Stimulated activated CD4-positive, alpha-beta T cell treated with anti-CD3 and anti-CD28 coated beads, Interleukin-1b, Interleukin-23, amount 100 ng/mL, for 24 hours (primary cell): Measurements from ENCODE around the gene AZIN2.
"Not testable (repeated sequence)": the region's sequence is repeated elsewhere in the genome, so short reads cannot be mapped to it uniquely, and the experiment has no call there.

ENCODE experiments used
- DNase-seq, 4 experiments: peaks; one replicate each; pipeline ENCODE4 v3.0.0-alpha.2; 2020; ENCODE audit warnings: low read depth in 4 of 4, low spot score in 1 of 4

AZIN2 gene

GRCh38 chr1:33080885-33081553 lies at the start of gene AZIN2:
Gene AZIN2, plus strand, starts transcription at chr1:33081153. Its CDS starts 1,097 bp downstream, at chr1:33082250.
- DNase-seq: peak; percentile 93 to 98 (median 98)

DNA sequence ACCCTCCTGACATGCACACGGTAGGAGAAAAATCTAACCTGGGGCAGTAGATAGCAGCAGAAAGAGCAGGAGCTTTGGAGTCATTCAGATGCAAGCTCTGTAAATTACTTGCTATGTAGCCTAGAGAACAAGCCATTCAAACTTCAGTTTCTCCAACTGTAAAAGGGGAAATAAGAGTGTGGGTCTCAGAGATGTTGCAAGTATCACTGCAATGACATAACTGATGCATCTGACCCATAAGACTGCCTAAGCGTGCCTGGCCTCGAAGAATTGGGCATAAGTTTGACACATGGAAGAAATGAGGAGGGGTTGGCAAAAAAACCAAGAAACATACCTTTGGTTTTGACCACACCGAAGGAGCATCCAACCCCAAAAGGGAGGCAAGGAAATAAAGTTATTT lies 49.4 kb upstream of the AZIN2 start:
- DNase-seq: no peak

GRCh38 chr1:33032126-33032869 lies 48.7 kb upstream of the AZIN2 start:
- no peak for DNase-seq

DNA sequence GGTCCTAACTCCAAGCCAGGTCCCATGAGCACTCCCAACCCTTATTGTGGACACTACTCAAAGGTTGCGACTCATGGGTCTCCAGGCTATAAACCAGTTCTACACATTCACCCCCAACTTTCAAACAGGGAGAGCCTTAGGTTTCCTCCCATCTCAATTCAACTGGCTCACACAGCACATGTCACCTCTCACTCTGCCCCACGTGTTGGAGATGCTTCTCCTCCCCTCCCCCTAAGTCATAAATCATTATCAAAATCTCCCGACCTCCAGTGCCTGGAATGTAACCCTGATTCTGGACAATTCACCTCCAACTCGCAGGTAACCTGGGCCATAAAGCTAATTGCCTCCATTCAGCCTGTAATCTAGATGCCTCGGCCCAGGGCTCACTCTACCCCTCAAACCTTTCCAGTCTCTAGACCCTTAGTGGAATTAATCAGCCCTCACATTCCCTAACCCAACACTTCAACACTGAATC lies 44.9 kb upstream of the AZIN2 start:
- DNase-seq: no peak

DNA sequence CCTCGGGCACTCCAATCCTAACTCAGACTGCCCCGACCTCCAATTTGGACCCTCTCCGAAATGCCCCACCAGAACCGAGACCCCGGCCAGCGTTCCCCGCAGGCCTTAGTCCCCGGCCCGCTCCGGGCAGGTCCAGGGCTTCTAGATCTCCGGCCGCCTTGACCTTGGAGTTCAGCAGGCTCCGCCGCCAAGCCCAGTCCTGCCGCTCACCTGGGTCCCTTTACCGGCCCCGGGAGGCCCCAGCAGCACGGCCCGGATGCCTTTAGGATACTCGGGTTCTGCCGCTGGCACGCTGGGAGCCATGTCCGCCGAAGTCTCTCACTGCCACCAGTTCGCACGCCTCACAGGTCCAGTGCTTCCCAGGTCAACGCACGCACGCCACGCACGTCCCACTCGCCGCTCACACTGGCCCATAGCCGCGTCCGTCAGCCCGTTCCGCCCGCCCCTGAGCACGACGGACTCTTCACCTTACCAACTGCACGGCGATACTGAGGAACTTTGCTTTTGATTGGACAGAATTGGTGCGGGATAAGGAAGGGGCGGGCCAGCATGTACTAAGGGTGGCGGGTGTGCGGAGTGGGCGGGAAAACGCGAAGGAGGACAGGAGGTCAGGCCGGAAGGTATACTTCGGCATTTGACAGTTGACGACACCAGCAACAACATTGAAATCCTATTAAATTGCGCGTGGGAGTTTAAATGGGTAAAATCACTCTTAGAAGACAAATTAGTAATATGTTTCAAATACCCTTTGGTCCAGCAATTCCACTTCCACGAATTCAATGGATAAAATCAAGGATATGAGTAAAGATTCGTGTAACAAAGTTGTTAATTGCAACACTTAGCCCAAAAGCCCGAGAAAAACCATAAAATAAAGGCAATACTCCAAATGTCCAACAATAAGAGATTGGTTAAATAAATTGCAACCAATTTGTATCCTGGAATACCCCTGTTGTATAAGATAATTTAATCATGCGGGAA lies 44.1 kb upstream of the AZIN2 start, which contains the start of gene AK2:
Gene AK2, minus strand, starts transcription at position 358 of the 978 bp plus-strand sequence. Its CDS starts 55 bp downstream, at position 303.
- DNase-seq: peak; percentile 76 to 93 (median 82)

GRCh38 chr1:33039840-33040239 lies 41.1 kb upstream of the AZIN2 start:
- no peak for DNase-seq

- DNase-seq: no peak
Measured at GRCh38 chr1:33041026-33041425, 39.9 kb upstream of the AZIN2 start.

GRCh38 chr1:33042831-33043230 lies 38.1 kb upstream of the AZIN2 start:
- no peak for DNase-seq

- no peak for DNase-seq
Measured at GRCh38 chr1:33043267-33044092, 37.5 kb upstream of the AZIN2 start.

DNA sequence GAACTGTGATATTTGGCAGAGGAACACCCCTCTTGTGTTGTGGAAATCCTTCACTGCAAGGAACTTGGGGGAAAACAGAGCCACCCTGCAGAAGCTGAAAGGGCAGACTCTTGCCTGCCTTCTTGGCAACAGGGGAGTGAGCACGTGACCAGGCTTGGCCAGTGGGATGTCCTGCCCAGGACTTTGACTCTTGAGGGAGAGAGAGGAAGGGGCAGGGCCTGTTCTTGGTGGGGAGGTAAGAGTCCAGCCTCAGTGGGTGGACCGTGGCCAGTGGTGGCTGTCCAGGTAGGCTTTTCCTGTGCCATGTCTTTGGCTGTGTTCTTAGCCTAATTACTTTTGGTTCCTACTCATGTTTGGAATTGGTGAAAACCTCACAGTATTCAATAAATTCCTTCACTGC lies 35.7 kb upstream of the AZIN2 start:
- DNase-seq: no peak

GRCh38 chr1:33045814-33046213 lies 35.1 kb upstream of the AZIN2 start:
- no peak for DNase-seq

- DNase-seq: not testable (repeated sequence)
Measured at GRCh38 chr1:33046234-33046633, 34.7 kb upstream of the AZIN2 start.

DNA sequence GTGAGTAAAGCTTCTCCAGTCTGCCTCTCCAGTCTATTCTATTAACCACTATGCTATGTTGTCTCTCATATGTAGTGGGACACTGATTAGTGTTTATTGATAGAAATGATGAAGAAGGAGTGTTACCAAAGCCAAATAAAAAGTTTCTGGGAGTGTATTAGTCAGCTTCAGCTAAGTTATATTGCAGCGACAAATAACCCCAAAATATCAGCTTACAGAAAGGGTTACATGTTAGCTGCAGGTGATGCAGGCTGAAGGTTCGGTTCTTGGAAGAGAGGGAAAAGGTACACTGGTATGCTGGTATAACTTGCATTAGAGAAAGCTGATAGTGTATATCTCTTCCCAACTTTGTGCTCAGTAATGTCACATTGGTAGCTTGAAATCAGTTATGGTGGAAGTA lies 33.7 kb upstream of the AZIN2 start:
- DNase-seq: no peak

DNA sequence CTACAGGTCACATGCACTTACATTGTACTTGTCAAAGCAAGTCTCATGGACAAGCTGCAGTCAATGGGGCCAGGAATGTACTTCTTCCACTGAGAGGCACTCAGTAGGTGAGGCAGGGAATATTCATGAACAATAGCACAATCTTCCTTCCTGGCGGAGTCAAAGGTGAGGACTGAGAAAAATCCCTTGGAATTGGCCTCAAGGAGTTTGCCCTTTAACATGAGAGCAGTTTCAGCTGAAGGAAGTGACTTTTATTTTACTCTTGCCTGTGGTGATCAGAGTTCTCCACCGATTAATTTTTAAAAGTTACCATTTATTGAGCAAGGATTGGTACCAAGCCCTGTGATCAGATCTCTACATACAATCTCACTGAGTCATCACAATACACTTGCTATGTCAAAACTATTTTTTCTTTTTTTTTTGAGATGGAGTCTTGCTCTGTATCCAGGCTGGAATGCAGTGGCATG lies 33.1 kb upstream of the AZIN2 start:
- DNase-seq: no peak

GRCh38 chr1:33048426-33048825 lies 32.5 kb upstream of the AZIN2 start:
- no peak for DNase-seq

- DNase-seq: no peak
Measured at GRCh38 chr1:33049371-33049770, 31.6 kb upstream of the AZIN2 start.

DNA sequence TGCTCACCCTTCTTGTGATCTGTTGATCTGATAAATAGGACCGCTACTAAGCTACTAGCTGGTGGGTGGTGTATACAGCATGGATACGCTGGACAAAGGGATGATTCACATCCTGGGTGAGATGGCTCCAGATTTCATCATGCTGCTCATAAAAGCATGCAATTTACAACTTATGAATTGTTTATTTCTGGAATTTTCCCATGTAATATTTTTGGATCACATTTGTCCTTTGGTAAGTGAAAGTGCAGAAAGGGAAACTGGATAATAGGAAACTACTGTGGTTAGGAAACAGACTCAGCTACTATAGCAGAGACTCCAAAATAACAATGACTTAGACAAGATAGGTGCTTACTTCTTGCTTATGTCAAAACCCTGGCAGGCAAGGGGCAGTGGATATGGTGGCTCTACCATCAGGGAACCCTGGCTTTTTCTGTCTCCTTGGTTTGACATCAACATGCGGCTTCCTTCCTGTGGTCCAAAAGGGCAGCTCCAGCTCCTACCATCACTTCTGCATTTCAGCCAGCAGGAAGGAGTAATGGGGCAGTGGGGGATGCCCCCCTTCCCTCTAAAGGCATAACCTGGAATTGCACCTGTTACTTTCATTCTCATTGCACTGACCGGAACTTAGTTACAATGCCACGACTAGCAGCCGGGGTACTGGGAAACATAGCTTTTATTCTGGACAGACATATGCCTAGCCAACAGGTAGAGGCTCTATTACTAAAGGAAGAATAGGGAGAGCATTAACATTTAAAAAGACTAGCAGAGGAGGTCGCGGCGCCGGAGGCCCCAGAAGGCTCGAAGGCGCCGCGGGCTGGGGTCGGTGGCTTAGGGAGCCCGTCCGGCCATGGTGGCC lies 30.5 kb upstream of the AZIN2 start:
- DNase-seq: no peak

GRCh38 chr1:33055210-33056008 lies 25.5 kb upstream of the AZIN2 start:
- DNase-seq: no peak

DNA sequence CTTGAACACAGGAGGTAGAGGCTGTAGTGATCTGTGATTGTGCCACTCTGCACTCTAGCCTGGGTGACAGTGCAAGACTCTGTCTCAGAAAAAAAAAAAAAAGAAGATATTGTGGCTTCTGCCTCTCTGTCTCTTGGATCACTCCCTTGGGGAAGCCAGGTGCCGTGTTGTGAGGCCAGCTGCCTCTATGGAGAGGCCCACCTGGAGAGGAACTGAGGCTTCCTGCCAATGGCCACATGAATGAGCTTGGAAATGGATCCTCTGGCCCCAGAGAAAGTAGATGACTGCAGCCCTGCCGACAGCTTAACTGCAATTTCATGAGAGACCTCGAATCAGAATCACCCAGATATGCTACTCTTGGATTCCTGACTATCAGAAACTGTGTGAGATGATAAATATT lies 24.5 kb upstream of the AZIN2 start:
- no peak for DNase-seq
